Measurements from ENCODE around the gene FZR1.

Gene FZR1

DNA sequence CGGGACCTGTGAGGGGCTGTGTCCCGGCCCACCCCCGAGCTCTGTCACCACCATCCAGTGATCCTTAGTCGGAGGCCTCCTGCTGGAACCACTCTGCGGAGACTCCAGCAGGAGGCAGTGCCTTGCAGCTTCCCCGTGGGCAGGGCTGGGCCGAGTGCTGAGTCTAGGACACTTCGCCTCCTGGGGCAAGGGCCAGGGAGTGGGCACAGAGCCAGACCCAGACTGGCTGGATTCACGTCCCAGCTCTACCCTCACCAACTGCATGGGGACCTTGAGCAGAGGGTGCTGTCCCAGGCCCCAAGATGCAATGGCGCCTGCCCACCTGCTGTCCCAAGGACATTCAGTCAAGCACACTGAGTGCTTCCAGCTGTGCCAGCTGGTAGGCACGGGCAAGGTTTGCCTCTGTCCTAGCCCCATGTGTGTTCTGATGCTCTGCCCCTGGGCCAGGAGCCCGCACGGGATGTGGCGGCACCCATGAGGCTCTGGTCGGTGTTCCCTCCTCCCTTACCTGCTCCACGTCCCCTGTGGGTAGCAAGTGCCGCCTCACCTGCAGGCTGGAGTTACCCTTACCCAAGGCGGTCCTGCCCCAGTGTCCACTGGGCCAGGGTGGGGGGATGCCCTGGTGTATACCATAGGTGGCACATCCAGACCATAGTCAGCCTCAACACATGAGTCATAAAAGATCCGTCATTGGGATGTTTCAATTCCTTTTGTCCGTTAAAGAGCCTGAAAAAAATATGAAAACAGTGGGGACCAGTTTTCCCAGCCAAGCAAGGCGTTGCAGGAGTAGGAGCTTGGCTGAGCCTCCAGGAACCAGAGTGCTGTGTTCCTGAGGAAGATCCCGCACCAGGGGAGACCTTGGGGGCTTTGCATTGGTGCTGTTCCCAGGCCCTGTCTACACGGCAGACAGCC, 7.4 kb downstream of the FZR1 start:
- FAIRE-seq (no peak), DNase-seq (ENCODE audit: low spot score) (no peak)

DNA sequence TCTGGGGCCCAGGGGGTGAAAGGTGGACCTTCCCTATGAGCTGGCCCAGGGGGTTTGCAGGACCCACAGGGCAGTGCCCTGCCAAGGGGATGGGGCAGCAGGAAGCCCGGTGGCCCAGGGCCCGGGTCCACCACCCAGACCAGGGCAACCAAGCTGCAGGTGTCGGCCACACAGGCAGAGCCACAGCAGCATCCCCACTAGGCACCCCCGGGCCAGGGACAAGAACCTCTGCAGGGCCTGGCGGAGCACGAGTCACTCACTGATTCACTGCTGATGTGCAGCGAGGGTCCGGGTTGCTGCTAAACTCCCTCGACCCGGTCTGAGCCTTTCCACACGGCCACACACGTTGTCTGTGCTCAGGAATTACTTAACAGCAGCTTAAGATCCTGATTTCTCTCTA, 8.8 kb downstream of the FZR1 start:
- no peak for DNase-seq (ENCODE audit: low spot score)
- FAIRE-seq = no peak

DNA sequence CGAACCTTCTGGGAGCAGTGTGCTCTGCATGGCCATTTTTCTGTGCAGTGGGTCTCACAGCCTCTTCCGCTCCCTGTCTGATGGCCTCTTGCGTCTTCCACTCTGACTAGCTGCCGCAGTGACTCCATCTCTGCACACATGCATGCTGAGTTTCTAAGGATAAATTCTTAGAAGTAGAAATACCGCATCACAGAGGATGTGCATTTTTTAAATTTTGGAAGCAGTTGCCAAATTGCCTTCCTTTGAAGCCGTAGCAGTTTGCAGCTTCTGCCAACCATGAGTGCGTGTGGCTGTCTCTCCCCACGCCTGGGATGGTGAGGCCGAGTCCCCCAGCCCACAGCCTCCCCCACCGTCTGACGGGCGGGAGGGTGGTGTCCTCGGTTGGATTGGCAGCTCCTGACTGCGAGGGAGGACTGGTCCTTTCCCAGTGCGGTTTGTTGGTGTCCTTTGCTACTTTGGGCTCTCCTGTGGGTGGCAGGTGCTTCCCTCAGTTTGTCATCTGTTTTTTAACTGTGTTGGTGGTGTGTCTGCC, 9.8 kb downstream of the FZR1 start:
- FAIRE-seq = no peak

DNA sequence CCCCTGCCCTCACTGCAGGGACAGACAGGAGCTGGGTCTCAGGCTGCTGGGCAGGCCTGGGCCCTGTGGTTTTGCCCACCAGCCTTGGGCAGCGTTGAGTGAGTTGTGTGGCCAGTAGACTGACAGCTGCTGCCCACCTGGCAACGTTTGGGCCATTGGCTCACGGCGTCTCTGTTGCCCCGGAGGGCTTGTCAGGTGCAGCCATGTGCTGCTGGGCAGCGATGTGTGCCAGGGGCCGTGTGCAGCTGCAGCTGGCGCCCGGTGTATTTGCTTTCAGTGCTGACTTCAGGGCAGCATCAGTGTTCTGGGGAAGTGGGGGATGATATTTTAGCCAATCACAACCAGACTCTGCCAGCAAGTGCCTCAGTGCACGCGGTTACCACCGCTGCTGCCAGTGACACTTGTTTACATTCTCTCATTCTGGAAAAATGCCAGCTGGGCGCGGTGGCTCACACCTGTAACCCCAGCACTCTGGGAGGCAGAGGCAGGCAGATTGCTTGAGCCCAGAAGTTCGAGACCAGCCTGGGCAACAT, 10.6 kb downstream of the FZR1 start:
- no peak for FAIRE-seq
- no peak for DNase-seq (ENCODE audit: low spot score)

More for the DNA sequence above, 9.8 kb downstream of the FZR1 start:
- no peak for DNase-seq (ENCODE audit: low spot score)

DNA sequence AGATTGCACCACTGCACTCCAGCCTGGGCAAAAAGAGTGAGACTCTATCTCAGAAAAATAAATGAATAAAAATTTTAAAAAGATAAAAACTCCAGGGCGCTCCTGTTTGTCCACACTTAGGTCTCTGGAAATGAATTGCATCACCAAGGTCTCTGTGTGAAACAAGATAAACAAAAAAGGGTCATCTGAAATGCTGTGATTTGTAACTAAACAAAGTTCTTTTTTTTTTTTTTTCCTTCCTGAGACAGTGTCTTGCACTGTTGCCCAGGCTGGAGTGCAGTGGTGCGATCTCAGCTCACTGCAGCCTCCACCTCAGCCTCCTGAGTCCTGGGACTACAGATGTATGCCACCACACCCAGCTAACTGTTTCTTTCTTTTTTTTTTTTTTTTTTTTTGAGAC, 11.5 kb downstream of the FZR1 start:
- DNase-seq (ENCODE audit: low spot score) (no peak), FAIRE-seq (no peak)

DNA sequence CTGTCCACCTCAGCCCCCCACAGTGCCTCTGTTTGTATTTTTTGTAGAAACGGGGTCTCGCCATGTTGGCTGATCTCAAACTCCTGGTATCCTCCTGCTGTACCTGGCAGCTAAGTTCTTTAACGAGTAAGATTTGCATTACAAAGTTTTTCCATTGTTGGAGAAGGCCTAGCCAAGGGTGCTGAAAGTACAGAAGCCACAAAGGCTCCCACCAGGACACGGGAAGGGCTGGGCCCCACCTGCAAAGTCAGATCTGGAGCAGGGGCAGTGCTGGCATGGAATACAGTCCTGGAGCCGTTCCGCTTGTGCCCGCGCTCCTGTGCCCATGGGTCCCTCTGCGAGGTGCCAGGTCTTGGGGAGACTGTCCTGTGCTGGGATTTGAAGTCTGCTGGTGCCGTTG, 12.1 kb downstream of the FZR1 start:
- no peak for DNase-seq (ENCODE audit: low spot score)
- FAIRE-seq = no peak

DNA sequence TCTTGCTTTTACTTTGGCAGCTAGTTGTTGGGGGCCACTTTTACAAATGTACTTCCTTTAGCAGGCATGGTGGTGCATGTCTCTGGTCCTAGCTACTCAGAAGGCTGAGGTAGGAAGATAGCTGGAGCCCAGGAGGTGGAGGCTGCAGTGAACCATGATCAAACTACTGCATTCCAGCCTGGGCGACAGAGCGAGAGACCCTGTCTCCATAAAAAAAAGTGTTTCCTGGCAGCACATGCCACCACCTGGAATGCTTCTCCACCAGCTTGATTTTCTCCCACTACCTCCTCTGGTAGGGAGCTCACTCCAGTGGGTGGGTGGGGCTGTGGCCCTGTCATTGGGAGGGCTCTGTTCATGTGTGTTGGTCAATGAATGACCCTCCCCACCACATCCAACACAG, 12.5 kb downstream of the FZR1 start:
- FAIRE-seq = no peak
- no peak for DNase-seq (ENCODE audit: low spot score)

DNA sequence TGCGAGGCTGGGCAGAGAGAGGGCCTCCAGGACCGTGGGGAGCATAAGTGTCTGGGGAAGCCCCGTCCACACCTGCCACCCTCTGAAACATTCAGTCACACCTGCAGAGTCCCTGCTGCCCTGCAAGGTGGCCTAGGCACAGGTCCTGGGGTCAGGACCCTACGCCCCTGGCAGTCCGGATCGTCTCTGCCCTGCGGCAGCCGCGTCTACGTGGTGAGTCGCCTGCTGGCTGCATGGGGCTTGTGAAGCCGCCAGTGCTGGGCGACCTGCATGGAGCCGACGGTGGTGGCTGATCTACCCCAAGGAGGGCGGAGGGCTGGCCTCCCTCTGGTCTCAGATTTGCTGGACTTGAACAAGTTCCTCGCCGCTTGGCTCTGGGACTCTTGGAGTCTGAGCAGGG, 13.0 kb downstream of the FZR1 start:
- DNase-seq (ENCODE audit: low spot score) (no peak), FAIRE-seq (no peak)

DNA sequence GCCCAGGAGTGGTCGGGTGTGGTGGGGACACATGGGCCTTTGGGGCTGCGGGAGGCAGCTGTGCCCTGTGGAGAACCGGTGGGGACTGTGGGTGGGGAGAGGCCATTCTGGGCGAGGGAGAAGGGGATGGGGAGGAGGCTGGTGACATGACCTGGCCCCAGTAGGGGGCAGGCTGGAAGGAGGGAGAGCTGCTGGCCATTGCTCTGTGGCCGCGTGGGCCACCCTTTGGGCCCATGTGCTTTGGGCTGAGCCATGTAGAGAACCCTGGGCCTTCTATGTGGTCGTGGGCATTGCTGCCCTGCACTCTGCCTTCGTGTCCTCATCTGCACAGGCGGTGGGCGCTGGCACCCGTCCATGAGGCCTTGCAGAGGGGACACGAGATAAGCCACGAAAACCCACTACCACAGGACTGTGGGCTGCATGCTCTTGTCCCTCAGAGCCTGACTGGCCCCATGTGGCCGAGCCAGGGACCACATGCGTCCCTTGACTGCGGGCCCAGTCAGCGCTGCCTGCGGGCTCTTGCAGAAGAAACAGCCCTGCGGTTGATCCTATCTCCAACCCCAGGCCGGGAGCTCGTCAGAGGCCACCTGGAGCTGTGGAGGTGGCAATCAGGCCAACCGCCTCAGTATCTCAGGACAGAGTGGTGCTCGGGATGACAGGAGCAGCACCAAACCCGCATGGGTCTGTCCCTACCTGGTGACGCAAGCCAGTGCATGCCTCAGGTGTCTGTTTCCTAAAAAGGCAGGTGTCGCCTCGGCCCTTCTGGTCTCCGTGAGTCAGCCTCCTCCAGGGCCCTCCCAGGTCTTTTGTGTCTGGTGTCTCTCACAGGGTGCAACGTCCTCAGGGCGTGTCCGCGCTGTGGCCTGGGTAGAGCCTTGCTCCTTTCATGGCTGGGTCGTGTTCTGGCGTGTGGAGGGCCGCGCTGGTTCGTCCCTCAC, 14.3 kb downstream of the FZR1 start:
- DNase-seq (ENCODE audit: low spot score) = no peak
- no peak for FAIRE-seq

DNA sequence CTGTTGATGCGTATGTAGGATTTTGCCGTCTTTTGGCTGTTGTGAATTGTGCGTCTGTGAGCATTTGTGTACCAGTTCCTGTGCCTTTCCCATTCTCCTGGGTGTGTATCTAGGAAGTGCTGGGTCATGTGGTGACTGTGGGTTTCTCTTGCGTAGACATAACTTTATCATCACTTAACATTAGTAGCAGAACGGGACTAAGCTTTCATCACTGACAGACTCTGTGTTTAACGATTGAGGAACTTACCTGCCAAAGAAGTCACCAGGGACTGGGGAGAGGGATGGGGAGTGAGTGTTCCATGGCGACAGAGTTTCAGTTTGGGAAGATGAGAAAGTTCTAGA, 15.0 kb downstream of the FZR1 start:
- DNase-seq (ENCODE audit: low spot score) (no peak), FAIRE-seq (no peak)

DNA sequence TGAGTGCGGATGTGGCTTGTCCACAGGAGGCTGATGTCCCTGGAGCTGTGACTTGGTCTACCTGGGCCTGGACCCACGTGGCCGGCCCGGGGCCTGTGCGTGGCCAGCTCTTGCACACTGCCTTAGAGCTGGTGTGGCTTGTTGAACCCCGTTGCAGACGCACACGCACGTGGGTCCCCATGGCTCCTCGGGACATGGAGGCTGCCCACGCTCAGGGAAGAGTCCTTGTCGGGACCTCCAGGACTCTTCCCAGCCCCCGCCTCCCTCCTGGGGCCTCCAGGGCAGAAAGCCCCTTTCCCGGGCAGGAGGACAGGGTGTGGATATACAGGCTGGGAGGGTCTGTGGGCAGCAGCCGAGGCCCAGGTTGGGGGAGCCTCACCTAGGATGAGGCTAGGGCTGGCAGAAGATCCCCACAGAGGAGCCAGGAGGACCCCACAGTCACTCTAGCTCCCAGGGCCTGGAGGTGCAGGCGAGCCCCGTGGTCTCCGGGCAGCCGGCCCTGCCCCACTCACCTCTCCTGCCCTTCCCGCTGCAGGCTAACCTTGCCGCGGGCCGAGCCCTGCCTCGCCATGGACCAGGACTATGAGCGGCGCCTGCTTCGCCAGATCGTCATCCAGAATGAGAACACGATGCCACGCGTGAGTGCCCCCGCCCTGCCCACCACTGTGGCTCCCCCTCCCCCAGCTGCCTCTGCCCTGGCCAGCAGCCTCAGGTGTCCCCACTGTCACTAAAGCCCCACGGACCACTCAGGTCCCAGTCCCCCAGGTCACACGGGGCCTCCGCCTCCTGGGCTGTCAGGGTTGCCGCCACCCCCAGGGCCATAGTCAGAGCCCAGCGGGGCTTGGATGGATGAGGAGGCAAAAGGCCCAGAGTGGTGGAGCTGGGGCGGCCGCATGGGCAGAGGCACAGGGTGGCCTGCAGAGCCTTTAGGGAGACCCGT, 16.6 kb downstream of the FZR1 start:
- DNase-seq (ENCODE audit: low spot score) (no peak), FAIRE-seq (no peak)

DNA sequence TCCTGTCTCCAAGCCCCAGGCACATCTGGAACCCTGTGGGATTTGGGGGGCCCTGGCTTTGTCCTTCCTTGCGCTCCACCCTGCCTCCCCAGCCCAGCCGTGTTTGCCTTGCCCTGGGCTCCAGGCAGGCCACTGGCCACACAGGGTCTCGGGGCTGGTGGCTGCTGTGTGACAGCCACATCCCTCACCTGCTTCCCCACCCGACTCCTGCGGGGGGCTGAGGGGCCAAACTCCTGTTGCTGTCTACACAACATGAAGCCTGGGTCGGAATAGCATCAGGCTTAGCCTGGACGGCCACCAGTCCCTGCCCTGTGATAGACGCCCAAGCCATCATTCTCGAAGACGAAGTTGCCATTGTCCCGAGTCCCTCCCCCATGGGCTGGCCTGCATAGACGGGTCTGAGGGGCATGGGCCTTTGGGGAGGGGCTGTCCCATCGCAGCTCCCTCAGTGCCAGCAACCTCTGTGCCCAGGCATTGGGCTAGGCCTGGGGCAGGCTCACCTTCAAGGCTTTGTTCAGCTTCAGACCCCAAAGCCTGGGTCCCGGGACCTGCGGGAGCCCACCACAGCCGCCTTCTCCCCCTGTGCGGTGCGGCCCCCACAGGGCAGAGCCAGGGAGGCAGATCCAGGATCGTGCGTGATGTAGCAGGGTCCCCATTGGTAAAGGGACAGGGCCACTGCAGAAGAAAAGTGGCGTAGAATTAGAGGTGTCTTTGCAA, 17.4 kb downstream of the FZR1 start:
- FAIRE-seq = no peak
- no peak for DNase-seq (ENCODE audit: low spot score)

DNA sequence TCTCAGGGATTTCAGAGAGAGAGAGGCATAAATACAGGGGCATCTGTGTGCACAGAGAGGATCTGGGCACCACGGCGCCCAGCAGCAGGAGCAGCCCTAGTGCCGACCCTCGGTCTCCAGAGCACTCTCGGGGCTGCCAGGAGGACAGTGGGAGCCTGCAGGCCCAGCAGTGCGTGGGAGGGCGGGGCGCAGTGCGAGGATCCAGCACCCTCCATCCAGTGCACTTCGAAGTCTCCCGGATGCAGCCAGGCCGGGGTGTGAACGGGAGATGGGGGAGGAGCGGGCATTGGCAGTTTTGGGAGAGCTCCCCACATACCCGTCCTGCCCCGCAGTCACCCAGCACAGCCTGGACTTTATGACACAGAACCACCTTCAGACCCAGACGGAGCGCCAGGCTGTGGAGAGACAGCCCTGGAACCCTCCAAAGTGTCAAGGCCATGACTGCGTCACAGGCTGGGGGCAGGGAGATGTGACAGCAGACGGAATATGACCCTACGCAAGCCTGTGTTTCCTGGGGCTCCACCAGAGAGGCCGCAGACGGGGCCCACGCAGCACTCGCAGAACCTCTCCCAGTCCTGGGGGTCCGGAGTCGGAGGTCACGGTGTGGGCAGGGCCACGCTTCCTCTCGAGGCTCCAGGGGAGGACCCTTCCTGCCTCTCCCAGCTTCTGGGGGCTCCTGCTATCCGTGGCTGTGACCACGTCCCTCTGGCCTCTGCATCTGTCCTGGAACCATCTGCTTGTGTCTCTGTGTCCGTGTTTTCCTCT, 18.1 kb downstream of the FZR1 start:
- DNase-seq (ENCODE audit: low spot score) (no peak), FAIRE-seq (no peak)

DNA sequence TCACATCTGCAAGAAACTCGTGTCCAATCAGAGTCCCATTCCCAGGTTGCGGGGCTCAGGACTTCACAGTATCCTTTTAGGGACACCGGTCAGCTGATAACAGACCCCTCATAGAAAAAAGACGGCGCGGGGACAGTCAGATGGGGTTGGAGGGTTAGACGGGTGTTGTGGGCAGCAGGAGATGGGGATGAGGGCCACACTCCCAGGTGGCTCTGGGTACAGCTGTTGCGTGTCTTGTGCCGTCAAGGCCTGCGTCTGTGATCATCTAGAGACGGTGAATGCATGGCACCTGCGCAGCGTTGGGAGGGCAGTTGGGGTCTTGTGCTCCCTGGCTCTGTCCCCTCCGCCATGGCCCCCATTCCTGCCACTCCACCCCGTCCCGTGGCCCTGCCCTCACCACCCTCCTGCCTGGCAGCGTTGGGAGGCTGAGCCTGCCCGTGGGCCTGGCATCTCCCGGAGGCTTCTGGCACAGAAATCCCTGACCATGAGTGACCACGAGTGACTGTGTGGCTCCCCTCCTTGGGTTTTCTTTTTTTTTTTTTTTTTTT, 18.9 kb downstream of the FZR1 start:
- DNase-seq (ENCODE audit: low spot score) (no peak), FAIRE-seq (no peak)

DNA sequence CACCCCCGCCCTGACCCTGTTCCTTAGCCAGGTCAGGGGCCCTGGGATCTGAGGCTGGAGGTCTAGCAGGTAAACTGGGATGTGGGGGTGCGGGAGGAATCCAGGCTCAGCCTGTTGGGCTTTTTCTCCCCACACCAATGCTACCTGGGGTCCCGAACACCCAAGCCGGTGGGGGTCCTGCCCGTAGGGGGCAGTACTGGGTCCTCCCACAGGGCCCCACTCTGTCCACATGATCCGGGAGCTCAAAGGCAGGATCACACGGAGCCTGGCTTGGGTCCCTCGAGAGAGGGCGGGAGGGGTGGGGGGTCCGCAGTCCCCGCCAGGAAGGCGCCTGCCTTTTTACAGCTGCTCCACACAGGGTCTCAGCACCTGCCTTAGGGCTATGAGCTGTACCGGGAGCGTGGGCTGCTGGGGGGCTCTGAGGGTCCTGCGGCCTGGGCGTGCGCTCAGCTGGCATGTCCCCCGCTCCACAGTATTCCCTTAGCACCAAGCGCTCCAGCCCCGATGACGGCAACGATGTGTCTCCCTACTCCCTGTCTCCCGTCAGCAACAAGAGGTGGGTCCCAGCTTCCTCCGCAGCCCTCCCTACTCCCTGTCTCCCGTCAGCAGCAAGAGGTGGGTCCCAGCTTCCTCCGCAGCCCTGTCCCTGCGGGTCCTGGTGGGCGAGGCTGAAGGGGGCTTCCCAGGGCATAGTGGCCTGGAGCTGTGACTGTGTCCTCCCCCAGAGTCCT, 20.6 kb downstream of the FZR1 start:
- FAIRE-seq (no peak), DNase-seq (ENCODE audit: low spot score) (no peak)

DNA sequence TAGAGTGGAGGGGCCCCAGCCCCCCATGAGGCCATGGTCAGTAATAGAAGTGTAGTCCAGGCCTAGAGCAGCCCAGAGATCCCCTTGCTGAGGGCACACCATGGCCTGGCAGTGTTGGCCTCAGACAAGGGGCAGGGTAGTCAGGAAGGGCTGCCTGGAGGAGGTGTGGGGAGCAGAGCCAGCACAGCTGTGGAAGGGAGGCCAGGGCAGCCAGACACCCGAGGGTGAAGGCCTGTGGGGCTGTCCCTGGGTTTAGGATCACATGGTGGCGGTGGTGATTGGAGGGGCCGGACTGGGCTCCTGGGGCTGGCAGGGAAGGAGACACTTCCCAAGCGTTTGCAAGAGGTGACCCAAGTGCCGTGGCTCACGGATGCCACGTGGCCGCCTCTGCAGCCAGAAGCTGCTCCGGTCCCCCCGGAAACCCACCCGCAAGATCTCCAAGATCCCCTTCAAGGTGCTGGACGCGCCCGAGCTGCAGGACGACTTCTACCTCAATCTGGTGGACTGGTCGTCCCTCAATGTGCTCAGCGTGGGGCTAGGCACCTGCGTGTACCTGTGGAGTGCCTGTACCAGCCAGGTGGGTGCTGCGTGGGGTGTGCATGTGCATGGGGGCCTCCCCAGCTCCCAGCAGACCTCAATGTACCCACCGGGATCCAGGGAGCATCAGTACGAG, 21.3 kb downstream of the FZR1 start:
- FAIRE-seq = no peak
- no peak for DNase-seq (ENCODE audit: low spot score)

DNA sequence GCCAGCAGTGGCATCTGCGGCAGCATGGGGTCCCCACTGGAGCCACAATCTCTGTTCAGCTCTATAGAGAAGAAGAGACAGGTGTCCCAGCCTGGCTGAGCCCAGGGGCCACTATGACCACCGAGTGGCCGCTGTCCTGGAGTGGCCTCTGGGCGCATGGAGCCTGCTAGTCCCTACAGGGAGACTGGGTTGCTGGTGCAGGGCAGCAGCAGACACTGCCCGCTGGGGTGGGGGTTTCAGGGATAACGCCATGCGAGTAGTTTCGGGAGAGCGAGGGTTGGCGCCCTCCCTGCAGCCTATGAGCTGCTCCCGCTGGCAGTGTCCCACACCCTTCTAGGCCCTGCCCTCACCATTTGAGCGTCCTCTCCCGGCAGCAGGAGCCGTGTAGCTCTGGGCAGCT, 22.0 kb downstream of the FZR1 start:
- DNase-seq (ENCODE audit: low spot score) = no peak
- FAIRE-seq = no peak
